ENCODE measurements around the gene ZNF3.

The ZNF3 gene

DNA sequence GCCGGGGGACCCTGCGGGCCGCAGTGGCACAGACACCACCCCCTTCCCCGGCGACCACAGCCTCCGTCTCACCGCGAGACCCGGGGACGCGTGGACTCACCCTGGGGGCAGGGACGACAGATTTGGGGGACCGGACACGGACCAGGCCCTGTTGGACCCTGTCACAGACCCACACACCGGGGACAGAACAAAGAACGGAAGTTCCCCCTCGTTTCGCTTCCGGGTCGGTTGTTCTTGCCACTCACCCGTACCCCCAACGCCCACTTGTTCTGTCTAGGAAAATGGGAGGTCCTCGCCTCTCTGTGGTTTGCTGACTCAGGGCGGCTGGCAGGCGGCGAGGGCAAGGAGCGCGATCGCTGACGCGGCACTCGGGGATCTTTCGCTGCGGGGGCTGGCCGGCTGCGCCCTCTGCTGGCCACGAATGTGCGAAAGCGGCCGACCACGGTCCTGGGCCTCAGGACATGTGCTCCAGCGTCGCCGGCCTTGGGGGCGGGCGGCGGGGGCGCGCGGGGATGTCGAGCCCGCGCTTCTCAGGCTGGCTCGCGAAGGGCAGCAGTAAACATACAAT lies at the start of gene ZNF3:
ZNF3 (minus strand) TSS at position 189 of the 568 bp plus-strand sequence. CDS start 4,366 bp downstream, outside the sequence.
- DNase-seq, result peak; percentile 100

DNA sequence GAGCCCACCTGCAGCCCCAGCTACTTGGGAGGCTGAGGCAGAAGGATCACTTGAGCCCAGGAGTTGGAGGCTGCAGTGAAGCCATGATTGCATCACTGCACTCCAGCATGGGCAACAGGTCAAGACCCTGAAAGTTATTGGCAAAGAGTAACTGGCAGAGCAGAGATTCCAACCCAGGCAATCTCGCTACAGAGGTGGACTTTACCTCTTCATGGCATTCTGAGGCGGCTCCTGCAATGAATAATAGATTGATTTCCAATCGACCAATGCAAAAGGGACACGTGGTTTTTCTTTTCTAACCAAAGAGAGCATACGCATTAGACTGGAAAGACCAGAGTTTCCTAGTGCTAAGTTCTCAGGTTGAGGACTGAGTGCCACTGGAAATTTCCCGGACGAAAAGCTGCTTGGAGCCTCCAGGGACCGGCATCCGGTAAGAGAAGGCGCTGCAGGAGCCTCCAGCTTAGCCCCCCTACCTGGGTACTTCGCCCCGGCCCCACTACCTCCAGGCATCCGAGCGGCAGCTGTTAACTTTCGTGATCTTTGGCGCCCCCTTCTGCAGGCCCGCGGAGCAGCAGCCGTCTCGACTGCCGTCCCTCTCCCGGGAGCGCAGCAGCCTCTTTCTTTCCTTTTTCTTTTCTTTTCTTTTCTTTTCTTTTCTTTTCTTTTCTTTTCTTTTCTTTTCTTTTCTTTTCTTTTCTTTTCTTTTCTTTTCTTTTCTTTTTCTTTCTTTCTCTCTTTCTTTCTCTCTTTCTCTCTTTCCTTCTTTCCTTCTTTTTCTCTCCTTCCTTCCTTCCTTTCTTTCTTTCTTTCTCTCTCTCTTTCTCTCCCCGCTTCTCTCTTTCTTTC lies 49.3 kb upstream of the ZNF3 start:
- peak; percentile 91 for DNase-seq

DNA sequence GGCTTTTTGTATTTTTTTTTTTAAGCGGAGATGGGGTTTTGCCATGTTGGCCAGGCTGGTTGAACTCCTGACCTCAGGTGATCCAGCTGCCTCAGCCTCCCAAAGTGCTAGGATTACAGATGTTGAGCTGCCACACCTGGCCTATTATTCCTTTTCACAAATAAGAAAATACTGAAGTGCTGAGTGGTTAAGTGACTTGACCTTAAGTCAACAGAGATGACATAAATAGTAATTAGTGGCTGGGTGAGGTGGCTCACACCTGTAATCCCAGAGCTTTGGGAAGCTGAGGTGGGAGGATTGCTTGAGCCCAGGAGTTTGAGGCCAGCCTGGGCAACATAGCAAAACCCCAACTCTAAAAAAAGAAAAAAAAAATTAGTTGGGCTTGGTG lies 48.7 kb upstream of the ZNF3 start:
- peak; percentile 90 for DNase-seq

DNA sequence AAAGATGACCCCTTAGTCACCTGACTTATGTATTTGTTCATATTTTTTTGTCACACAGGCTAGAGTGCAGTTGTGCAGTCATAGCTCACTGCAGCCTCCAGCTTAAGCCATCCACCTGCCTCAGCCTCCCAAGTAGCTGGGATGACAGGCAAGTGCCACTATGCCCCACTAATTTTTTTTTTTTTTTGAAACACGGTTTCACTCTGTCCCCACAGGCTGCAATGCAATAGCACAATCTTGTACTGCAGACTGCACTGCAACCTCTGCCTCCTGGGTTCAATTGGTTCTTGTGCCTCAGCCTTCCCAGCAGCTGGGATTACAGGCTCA lies 47.1 kb upstream of the ZNF3 start:
- peak; percentile 63 for DNase-seq

DNA sequence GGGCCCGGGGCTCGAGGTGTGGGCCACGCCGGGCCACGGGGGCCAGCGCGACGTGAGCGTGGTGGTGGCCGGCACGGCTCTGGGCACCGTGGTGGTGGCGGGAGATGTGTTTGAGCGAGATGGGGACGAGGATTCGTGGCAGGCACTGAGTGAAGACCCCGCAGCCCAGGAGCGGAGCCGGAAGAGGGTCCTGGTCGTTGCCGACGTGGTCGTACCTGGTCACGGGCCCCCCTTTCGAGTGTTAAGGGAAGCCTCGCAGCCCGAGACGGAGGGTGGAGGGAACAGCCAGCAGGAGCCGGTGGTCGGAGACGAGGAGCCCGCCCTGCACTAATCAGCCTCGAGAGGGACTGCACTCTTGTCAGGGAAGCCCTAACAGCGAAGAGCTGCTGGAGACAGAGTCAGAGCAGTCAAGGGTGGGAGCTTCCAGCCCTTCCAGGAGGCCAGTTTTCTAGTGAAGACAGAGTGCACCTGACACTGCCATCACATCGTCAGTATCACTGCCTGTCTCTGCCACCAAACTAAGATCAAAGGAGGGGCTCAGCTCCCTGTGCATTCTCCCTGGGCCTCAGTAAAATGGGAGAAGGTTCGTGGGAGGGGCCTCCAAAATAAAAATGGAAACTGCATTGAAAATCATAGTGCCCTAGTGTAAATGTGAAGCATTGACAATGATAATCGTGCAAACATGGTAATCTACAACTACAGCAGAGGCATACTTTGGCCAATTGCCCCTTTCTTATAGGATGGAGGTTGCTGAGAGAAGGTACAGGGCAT lies 46.5 kb upstream of the ZNF3 start:
- DNase-seq, result peak; percentile 66

DNA sequence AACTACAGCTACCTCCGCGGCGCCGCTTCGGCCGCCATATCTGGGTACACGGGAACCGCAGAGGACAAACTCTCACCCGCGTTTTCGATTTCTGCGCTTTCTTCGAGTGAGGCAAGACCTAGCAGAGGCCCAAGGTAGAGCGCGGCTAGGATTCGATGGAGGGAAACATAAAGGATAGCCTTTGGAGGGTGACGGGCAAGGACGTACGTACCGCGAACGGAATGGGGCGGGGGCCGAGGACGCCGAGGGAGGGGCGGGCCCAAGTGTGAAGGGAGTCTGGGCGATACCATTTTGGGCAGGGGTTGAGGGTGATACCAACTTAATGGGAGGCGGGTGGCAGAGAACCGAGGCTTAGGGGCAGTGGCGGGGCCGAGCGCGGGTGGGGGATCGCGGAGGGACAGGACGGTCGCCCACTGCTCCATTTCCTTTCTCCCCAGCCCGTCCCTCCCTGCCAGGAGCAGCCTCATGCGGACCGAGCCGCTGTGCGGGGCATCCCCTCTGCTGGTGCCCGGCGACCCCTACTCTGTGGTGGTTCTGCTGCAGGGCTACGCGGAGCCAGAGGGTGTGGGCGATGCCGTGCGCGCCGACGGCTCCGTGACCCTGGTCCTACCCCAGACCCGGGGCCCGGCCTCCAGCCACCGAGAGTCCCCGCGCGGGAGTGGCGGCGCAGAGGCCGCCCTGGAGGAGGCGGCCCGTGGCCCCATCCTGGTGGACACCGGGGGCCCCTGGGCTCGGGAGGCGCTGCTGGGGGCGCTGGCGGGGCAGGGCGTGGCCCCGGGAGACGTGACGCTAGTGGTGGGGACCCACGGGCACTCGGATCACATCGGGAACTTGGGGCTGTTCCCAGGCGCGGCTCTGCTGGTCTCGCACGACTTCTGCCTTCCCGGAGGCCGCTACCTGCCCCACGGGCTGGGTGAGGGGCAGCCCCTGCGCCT lies 45.7 kb upstream of the ZNF3 start, which contains the start of gene MBLAC1:
MBLAC1 (plus strand) TSS at position 37 of the 935 bp plus-strand sequence; CDS start at position 466, 429 bp downstream.
- peak; percentile 98 for DNase-seq

DNA sequence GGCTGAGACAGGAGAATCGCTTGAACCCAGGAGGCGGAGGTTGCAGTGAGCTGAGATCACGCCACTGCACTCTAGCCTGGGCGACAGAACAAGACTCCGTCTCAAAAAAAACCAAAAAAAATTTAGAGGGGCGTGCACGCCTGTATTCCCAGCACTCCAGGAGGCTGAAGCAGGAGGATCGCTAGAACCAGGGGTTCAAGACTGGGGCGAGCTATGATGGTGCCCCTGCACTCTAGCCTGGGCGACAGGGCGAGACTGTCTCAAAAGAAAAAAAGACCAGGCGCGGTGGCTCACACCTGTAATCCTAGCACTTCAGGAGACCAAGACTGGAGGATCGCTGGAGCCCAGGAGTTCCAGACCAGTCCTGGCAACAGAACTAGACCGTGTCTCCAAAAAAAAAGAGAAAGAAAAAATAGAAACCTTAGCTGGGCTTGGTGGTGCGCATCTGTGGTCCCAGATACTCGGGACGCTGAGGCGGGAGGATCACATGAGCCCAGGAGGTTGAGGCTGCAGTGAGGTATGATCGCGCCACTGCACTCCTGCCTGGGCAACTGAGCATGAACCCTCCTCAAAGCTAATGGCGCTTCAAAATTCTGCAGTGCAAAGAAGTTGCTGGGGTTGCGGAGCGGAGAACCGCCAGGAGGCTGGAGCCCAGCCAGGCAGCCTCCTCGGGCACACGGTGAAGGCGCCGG lies 44.9 kb upstream of the ZNF3 start:
- DNase-seq, result no peak

DNA sequence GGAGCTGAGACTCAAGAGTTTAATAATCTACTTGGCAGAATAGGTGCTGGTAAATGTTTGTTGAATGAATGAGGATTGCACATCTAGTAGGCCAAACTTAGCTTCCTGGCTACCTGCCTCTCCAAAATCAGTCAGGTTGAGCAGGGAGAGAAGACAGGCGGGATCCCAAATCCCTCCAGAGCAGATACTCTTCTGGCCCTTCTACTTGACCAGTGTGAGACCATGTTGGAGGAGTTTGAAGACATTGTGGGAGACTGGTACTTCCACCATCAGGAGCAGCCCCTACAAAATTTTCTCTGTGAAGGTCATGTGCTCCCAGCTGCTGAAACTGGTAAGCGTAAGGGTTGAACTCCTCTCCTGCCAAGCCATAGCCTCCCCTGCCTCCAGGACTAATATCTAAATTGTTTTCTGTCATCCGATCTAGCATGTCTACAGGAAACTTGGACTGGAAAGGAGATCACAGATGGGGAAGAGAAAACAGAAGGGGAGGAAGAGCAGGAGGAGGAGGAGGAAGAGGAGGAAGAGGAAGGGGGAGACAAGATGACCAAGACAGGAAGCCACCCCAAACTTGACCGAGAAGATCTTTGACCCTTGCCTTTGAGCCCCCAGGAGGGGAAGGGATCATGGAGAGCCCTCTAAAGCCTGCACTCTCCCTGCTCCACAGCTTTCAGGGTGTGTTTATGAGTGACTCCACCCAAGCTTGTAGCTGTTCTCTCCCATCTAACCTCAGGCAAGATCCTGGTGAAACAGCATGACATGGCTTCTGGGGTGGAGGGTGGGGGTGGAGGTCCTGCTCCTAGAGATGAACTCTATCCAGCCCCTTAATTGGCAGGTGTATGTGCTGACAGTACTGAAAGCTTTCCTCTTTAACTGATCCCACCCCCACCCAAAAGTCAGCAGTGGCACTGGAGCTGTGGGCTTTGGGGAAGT lies 43.0 kb upstream of the ZNF3 start:
- no peak for DNase-seq

DNA sequence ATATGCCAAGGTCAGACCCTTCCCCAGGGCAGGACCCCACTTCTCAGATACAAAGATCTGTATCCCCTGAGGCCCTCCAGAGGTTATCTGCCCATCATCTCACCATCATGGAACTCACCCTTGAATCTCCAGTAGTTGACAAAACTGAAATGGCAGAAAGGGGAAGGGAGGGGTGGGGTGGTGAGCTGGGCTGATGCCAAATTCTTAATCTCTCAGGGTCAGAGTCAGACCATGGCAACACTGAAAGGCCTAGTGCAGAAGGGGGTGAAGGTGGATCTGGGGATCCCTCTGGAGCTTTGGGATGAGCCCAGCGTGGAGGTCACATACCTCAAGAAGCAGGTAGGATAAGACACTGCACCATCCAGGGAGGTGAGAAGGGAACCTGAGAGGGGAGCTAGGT lies 41.0 kb upstream of the ZNF3 start:
- DNase-seq, result no peak

DNA sequence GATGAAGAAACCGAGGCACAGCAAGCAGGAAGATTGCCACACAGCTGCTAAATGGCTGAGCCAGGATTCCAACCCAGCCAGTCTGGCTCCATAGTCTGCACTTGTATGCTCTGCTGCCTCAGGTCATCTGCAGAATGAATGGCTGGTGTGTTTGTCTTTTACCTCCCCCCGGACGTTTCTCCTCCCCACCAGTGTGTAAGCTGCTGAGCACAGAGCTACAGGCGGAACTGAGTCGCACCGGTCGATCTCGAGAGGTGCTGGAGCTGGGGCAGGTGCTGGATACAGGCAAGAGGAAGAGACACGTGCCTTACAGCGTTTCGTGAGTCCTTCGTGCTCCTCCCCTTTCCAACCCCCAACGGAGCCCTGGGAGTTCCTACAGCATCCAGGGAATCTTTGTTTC lies 40.5 kb upstream of the ZNF3 start:
- no peak for DNase-seq

DNA sequence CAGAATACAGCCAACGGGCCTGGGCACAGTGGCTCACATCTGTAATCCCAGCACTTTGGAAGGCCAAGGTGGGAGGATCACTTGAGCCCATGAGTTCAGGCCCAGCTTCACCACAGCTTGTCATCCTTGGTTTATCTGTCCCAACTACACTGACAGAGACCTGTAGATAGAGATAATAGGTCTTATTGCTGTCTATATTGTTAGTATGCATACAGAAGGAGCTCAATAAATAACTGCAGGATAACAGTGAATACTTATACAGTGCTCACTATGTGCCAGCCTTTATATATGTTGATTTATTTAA lies 39.2 kb upstream of the ZNF3 start:
- no peak for DNase-seq

DNA sequence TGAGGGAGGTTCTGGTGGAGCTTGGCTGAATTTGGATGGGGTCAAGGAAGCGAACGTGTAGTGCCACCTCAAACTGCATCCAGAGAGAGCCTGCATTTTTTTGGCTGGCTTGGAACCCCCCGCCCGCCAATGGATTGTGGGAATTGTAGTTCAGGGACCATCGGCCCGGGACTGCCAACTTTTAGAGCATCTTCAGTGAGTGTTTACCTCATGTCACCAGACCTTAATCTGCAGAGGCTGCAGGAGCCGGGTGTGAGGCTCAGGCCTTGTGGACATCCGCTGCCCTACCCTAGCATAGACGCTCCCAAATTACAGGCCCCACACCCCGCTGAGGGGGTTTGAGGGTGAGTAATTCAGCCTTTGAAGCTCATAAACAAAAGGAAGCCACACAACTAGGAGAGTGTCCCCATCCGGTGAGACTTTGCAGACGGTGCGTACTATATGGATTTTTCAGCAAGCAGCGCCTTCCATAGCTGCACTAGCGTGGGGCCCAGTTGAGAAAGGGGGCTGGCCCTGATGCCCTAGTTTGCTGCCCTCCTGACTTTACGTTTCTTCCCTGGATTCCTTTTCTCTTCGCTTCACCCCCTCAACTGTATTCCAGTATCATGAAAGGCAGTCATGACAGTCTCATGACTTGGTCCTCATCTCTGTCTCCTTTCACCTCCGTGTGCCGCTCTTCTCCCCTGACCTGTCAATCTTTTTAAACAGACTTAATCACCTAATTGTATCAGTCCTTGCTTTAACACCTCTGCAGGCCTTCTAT lies 38.6 kb upstream of the ZNF3 start:
- DNase-seq, result peak; percentile 83

DNA sequence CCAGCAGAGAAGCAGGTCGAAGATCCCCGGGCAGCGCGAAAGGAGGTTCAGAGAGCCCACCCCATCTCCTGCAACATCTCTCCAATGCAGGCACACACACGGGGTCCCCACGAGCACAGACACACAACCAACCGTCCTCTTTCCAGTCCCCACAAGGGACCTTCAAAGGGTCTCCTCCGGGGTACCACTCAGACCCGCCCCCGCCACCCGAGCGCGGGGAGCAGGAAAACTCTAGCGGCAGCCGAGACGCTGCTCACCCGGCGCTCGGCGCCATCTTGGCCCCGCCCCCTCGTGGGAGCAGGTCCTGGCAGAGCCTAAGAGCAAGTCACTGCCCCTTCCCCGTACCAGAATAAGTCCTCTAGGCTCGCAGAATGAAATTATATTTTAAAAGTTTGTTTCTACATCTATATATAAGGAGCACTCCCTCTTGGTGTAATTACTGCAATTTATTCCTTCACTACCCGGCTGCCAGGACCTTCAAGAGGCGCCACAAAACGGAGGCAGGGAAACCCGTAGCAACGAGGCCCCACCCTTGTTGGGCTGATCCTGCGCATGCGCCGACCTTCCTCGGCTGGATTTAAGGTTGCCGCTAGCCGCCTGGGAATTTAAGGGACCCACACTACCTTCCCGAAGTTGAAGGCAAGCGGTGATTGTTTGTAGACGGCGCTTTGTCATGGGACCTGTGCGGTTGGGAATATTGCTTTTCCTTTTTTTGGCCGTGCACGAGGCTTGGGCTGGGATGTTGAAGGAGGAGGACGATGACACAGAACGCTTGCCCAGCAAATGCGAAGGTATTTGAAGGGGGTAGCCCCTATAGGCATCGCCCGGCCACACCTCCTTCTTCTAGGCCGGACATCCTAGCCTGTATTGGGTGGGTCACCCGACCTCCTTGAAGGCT lies 37.8 kb upstream of the ZNF3 start, which contains the start of the genes CNPY4 and TAF6:
CNPY4 (plus strand) TSS at position 563 of the 898 bp plus-strand sequence; CDS start at position 674, 111 bp downstream.
TAF6 (minus strand) TSS at position 287 of the 898 bp plus-strand sequence. CDS start 5,149 bp downstream, outside the sequence.
- peak; percentile 98 for DNase-seq

DNA sequence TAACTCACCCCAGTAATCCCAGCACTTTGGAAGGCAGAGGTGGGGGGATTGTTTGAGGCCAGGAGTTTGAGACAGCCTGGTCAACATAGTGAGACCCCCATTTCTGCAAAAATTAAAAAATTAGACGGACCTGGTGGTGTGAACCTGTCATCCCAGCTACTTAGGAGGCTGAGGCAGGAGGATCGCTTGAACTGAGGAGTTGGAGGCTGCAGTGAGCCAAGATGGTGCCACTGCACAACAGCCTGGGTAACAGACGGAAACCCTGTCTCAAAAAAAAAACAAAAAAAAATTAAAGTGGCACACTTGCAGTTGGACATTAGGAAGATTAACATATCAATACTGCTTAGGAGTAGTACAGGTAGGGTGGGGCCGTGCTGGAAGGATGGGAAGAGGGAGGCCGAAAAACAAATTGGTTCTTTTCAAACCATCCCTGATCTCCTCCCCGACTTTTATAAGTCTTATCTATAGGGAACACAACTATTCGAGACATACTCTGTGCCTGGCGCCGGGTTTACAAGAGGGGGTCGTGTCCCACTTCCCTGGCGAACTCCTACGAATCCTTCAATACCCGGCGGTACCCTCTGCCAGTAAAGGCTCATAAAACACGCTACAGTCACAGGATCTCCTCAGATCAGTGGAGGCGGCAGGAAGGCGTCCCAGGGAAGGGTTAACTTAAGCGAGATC lies 37.0 kb upstream of the ZNF3 start:
- no peak for DNase-seq

DNA sequence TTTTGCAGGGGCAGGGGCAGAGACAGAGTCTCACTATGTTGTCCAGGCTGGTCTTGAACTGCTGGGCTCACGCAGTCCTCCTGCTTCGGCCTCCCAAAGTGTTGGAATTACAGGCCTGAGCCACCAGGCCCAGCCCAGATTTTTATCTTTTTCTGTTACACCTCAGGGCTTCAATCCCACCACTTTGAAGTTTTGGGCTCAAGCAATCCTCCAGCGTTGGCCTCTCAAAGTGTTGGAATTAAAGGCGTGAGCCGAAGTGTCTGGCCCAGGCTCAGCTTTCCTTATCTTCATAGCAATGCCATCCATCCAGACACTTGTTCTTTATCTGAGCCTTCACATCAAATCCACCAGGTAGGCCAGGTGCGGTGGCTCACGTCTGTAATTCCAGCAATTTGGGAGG lies 33.5 kb upstream of the ZNF3 start:
- DNase-seq, result no peak

DNA sequence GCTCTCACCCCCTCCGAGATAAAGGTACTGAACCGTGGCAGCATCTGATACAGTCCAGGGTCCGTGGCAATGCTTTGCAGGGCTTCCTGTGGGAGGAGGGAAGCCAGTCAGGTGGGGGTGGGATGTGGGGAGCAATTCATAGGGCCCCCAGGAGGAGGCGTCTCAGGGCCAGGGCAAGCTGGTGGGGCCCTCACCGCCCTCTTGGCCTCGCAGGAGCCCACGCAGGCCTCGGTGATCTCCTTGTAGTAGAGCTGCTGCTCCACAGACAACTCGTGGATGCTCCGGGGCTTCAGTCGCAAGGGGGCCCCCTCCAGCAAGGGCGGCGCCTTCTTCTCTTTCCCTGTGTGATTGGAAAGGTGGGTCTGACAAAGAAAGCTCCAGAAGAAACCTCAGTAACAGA lies 30.4 kb upstream of the ZNF3 start:
- DNase-seq, result no peak

DNA sequence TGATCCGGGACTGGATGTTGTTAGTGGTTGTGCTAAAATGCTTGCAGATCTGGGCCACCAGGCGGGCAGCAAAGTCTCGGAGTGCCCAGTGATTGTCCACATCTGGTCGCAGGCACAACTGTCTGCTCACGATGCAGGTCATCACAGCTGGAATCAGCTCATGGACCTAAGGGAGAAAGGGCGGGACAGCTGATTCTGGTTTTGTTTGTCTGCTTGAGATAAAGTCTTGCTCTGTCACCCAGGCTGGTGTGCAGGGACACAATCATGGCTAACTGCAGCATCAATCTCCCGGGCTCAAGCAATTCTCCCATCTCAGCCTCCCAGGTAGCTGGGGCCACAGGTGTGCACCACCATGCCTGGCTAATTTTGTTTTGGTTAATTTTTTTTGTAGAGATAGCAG lies 29.6 kb upstream of the ZNF3 start:
- DNase-seq, result no peak

DNA sequence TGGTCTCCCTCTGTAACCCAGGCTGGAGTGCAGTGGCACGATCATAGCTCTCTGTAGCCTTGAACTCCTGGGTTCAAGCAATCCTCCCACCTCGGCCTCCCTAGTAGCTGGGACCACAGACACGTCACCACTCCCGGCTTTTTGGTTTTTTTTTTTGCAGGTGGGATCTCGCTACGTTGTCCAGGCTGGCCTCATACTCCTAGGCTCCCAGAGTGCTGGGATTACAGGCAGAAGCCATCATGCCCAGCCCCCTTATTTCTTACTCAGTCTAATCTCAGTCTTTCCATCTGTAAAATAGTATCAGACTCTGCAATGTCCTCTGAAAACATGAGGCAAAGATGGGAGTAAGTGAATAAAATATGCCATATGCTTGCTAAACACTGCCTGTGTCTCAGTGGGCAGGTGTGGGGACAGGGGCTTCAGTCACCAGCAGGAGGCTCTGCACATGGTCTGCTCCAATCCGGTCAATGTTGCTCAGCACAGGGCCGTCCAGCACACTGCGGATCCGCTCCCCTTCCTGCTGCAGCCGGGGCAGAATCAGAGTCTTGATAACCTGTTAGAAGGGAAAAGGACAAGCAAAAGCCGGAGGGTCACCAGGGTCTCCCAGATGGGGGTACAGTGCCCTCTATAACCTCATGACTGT lies 28.1 kb upstream of the ZNF3 start:
- DNase-seq, result no peak

Data from RPMI8226 (cell line).